GM19023 (cell line): Measurements from ENCODE around the gene SENP5.
"Not testable (repeated sequence)": the region's sequence is repeated elsewhere in the genome, so short reads cannot be mapped to it uniquely, and the experiment has no call there.

Experiments used
- ATAC-seq: cut with Tn5 transposase; IDR thresholded peaks from one replicate; pipeline ENCODE4 v1.9.1; 2021; ENCODE audit warnings: mild to moderate bottlenecking, moderate library complexity; ENCODE audit not compliant: unreplicated experiment

SENP5 gene

GRCh38 chr3:196867507-196868296, at the start of gene SENP5:
Gene SENP5 (plus strand): TSS chr3:196867920. CDS start chr3:196885182, 17,262 bp downstream.
- peak; percentile 86 for ATAC-seq

- ATAC-seq: no peak
These were observed 45.8 kb upstream of the SENP5 start for GRCh38 chr3:196821806-196822355.

- ATAC-seq: not testable (repeated sequence)
These were observed 38.1 kb upstream of the SENP5 start for GRCh38 chr3:196829651-196830050.

- no peak for ATAC-seq
These were observed 32.6 kb upstream of the SENP5 start for GRCh38 chr3:196835086-196835485.

GRCh38 chr3:196836626-196837025, 31.1 kb upstream of the SENP5 start:
- not testable (repeated sequence) for ATAC-seq

- no peak for ATAC-seq
These were observed 29.8 kb upstream of the SENP5 start for GRCh38 chr3:196837819-196838420.

GRCh38 chr3:196839351-196839750, 28.4 kb upstream of the SENP5 start:
- not testable (repeated sequence) for ATAC-seq

- ATAC-seq: no peak
These were observed 24.9 kb upstream of the SENP5 start for GRCh38 chr3:196842567-196843434.

- no peak for ATAC-seq
These were observed 24.1 kb upstream of the SENP5 start for GRCh38 chr3:196843435-196844110.

GRCh38 chr3:196844235-196845219, 23.2 kb upstream of the SENP5 start:
- ATAC-seq: not testable (repeated sequence)

- ATAC-seq: not testable (repeated sequence)
These were observed 19.3 kb upstream of the SENP5 start for GRCh38 chr3:196848375-196848774.

- no peak for ATAC-seq
These were observed 18.5 kb upstream of the SENP5 start for GRCh38 chr3:196849180-196849741.

- not testable (repeated sequence) for ATAC-seq
These were observed 4.7 kb upstream of the SENP5 start for GRCh38 chr3:196863000-196863399.

GRCh38 chr3:196867155-196867506, 589 bp upstream of the SENP5 start:
- ATAC-seq: no peak

GRCh38 chr3:196868297-196868661, 559 bp downstream of the SENP5 start:
- peak; percentile 35 for ATAC-seq

GRCh38 chr3:196872316-196872715, 4.6 kb downstream of the SENP5 start:
- ATAC-seq: no peak

GRCh38 chr3:196874511-196875094, 6.9 kb downstream of the SENP5 start:
- ATAC-seq: not testable (repeated sequence)

GRCh38 chr3:196875258-196875657, 7.5 kb downstream of the SENP5 start:
- ATAC-seq: no peak

GRCh38 chr3:196883361-196883760, 15.6 kb downstream of the SENP5 start:
- ATAC-seq: no peak
